IMR-90 (cell line): ENCODE results near the gene MISP3. TPM values are rescaled to one million over a fixed set of nuclear protein-coding genes. Genes with fewer than 3 reads are reported as not detected.

Experiments used
- ATAC-seq: fragments of 200-7000 bp; cut with Tn5 transposase; 2 replicates; pipeline ENCODE4 v1.9.1; 2020; ENCODE audit warnings: low read depth, mild to moderate bottlenecking, moderate library complexity
- BruUV-seq: library from RNA; stranded (reverse); fragments of 400-500 nt; replicated peaks from 2 replicates; lab custom pipeline; 2021; lab: Mats Ljungman, UMichigan
- CTCF ChIA-PET: fragments of 300-600 bp; formaldehyde crosslinking; extraction: SDS; loops from one replicate; lab custom pipeline; 2021; ENCODE audit warnings: antibody characterized with exemption; lab: Yijun Ruan, JAX
- POLR2A ChIA-PET: fragments of 300-600 bp; sonication (Branson Sonifier 250); formaldehyde crosslinking; loops from one replicate; lab custom pipeline; 2022; ENCODE audit warnings: antibody characterized with exemption; ENCODE audit not compliant: unreplicated experiment; lab: Charles Lee
- DNase-seq: peaks from one replicate; pipeline ENCODE4 v3.0.0; 2013
- H2AFZ ChIP-seq: replicated peaks from 2 replicates; pipeline ENCODE3; 2013; ENCODE audit warnings: low read length, mild to moderate bottlenecking; ENCODE audit not compliant: poor library complexity
- H2AK5ac ChIP-seq: 2 replicates; pipeline ENCODE4 v1.6.1; 2013; ENCODE audit warnings: low read depth, low read length, inconsistent platforms
- H2AK9ac ChIP-seq: replicated peaks from 2 replicates; pipeline ENCODE3; 2013; ENCODE audit warnings: mild to moderate bottlenecking, low read depth, low read length, moderate library complexity; ENCODE audit not compliant: poor library complexity
- H2BK120ac ChIP-seq: 2 replicates; pipeline ENCODE4 v1.6.1; 2013; ENCODE audit warnings: low read depth, low read length, inconsistent platforms
- H2BK15ac ChIP-seq: 3 replicates; pipeline ENCODE4 v1.6.1; 2013; ENCODE audit warnings: low read depth, low read length, inconsistent platforms
- H2BK20ac ChIP-seq: 2 replicates; pipeline ENCODE4 v1.6.1; 2013; ENCODE audit warnings: low read depth, mild to moderate bottlenecking, inconsistent platforms, low read length, moderate library complexity
- H2BK5ac ChIP-seq: 2 replicates; pipeline ENCODE4 v1.6.1; 2013; ENCODE audit warnings: mild to moderate bottlenecking, low read depth, low read length, inconsistent platforms; ENCODE audit not compliant: poor library complexity, severe bottlenecking
- H3K14ac ChIP-seq: replicated peaks from 2 replicates; pipeline ENCODE4 v1.6.1; 2013; ENCODE audit warnings: low read depth, low read length, inconsistent platforms
- H3K18ac ChIP-seq: 2 replicates; pipeline ENCODE4 v1.6.1; 2013; ENCODE audit warnings: low read depth, low read length, control low read depth
- H3K23ac ChIP-seq: 2 replicates; pipeline ENCODE4 v1.6.1; 2013; ENCODE audit warnings: low read depth, low read length, inconsistent platforms
- H3K27ac ChIP-seq: 2 replicates; pipeline ENCODE4 v1.5.1; 2013; ENCODE audit warnings: mild to moderate bottlenecking, control low read depth, low read length; ENCODE audit not compliant: insufficient read depth
- H3K27me3 ChIP-seq: 2 replicates; pipeline ENCODE4 v1.6.1; 2013; ENCODE audit warnings: low read length; ENCODE audit not compliant: control insufficient read depth, insufficient read depth
- H3K36me3 ChIP-seq: 2 replicates; pipeline ENCODE4 v1.6.1; 2013; ENCODE audit warnings: low read length, mixed read lengths; ENCODE audit not compliant: control insufficient read depth, insufficient read depth
- H3K4ac ChIP-seq: 2 replicates; pipeline ENCODE4 v1.6.1; 2013; ENCODE audit warnings: low read depth, low read length, inconsistent platforms
- H3K4me1 ChIP-seq: 2 replicates; pipeline ENCODE4 v1.6.1; 2013; ENCODE audit warnings: low read length, mixed read lengths; ENCODE audit not compliant: control insufficient read depth, insufficient read depth
- H3K4me2 ChIP-seq: 2 replicates; pipeline ENCODE4 v1.6.1; 2013; ENCODE audit warnings: low read depth, mild to moderate bottlenecking, control low read depth, low read length, moderate library complexity
- H3K4me3 ChIP-seq: 2 replicates; pipeline ENCODE4 v1.5.1; 2013; ENCODE audit warnings: low read depth, mild to moderate bottlenecking, control low read depth, low read length, moderate library complexity; ENCODE audit not compliant: insufficient read depth
- H3K56ac ChIP-seq: 2 replicates; pipeline ENCODE4 v1.6.1; 2013; ENCODE audit warnings: low read length, inconsistent platforms; ENCODE audit not compliant: insufficient read depth; ENCODE audit errors: extremely low read depth
- H3K79me1 ChIP-seq, 2 experiments: 2 replicates each; pipeline ENCODE4 v1.6.1; 2013; ENCODE audit warnings: low read length in 2 of 2, inconsistent platforms in 1 of 2, low read depth in 1 of 2
- H3K9ac ChIP-seq: 2 replicates; pipeline ENCODE4 v1.6.1; 2013; ENCODE audit warnings: low read depth, low read length, control low read depth
- H3K9me1 ChIP-seq: 2 replicates; pipeline ENCODE4 v1.6.1; 2013; ENCODE audit warnings: low read length, inconsistent platforms; ENCODE audit not compliant: insufficient read depth
- H3K9me3 ChIP-seq: 2 replicates; pipeline ENCODE4 v1.6.1; 2013; ENCODE audit warnings: low read length; ENCODE audit not compliant: control insufficient read depth, insufficient read depth
- H4K20me1 ChIP-seq: 2 replicates; pipeline ENCODE4 v1.6.1; 2013; ENCODE audit warnings: low read length, inconsistent platforms; ENCODE audit not compliant: insufficient read depth
- H4K5ac ChIP-seq: 2 replicates; pipeline ENCODE4 v1.6.1; 2013; ENCODE audit warnings: mild to moderate bottlenecking, low read depth, low read length, control low read depth
- H4K8ac ChIP-seq, 2 experiments: 2 replicates each; pipeline ENCODE4 v1.6.1; 2013; ENCODE audit warnings: low read depth in 2 of 2, low read length in 2 of 2, control low read depth in 1 of 2, inconsistent platforms in 1 of 2
- H4K91ac ChIP-seq: 2 replicates; pipeline ENCODE4 v1.6.1; 2013; ENCODE audit warnings: low read depth, low read length, inconsistent platforms; ENCODE audit not compliant: insufficient read depth
- CEBPB ChIP-seq: IDR thresholded peaks from 2 replicates; pipeline ENCODE4 v1.6.1; 2012; ENCODE audit warnings: low read depth, low read length, improper control_type of control experiment
- CHD1 ChIP-seq: IDR thresholded peaks from 2 replicates; pipeline ENCODE4 v1.6.1; 2012; ENCODE audit warnings: low read depth, low read length, improper control_type of control experiment
- ELK1 ChIP-seq: fragments of 150-350 bp; IDR thresholded peaks from 2 replicates; pipeline ENCODE4 v1.6.1; 2016; ENCODE audit warnings: low read depth, mild to moderate bottlenecking, low read length, moderate library complexity, borderline replicate concordance
- MXI1 ChIP-seq: IDR thresholded peaks from 2 replicates; pipeline ENCODE4 v1.6.1; 2012; ENCODE audit warnings: low read depth, mild to moderate bottlenecking, low read length, moderate library complexity, borderline replicate concordance
- NFE2L2 ChIP-seq: fragments of 150-350 bp; IDR thresholded peaks from 2 replicates; pipeline ENCODE4 v1.6.1; 2016; ENCODE audit warnings: low read depth, mild to moderate bottlenecking, low read length
- POLR2A ChIP-seq: IDR thresholded peaks from 2 replicates; pipeline ENCODE4 v1.6.1; 2012; ENCODE audit warnings: mild to moderate bottlenecking, low read depth, low read length
- RAD21 ChIP-seq: IDR thresholded peaks from 2 replicates; pipeline ENCODE4 v1.6.1; 2012; ENCODE audit warnings: low read length, improper control_type of control experiment
- RCOR1 ChIP-seq: IDR thresholded peaks from 2 replicates; pipeline ENCODE4 v1.6.1; 2012; ENCODE audit warnings: mild to moderate bottlenecking, low read length, improper control_type of control experiment; ENCODE audit not compliant: insufficient replicate concordance
- RFX5 ChIP-seq: IDR thresholded peaks from 2 replicates; pipeline ENCODE4 v1.8.0; 2012; ENCODE audit warnings: low read depth, mild to moderate bottlenecking, low read length, moderate library complexity
- WGBS, 2 experiments: methylation state at CpG; one replicate each; pipeline versions ENCODE4 v1.1.5 to v1.1.7; 2013; ENCODE audit warnings: missing lambda C conversion rate in 2 of 2; ENCODE audit not compliant: insufficient read length in 1 of 2; ENCODE audit errors: extremely low coverage in 2 of 2; 5-methylcytosine and 5-hydroxymethylcytosine counted together
- dilution Hi-C: fragments of 300-500 bp; cut with HindIII; formaldehyde crosslinking; loops from one replicate; pipeline ENCODE4 v1.14.3; 2018; ENCODE audit warnings: low sequenced_read_pairs; ENCODE audit not compliant: unreplicated experiment
- in situ Hi-C: fragments of 300-500 bp; cut with MboI; formaldehyde crosslinking; loops from 3 replicates; pipeline ENCODE4 v1.14.3; 2019; ENCODE audit warnings: low sequenced_read_pairs, inconsistent platforms, mixed read lengths
- intact Hi-C: fragments of 100-400 bp; cut with micrococcal nuclease; formaldehyde crosslinking; loops from 2 replicates; pipeline ENCODE4 v1.10.0; 2022
- polyA plus RNA-seq, 3 experiments: library from polyadenylated mRNA; depleted of rRNA; stranded (reverse); fragments of >200 nt; gene quantifications; 2 replicates each; pipeline ENCODE4 v1.2.3, GENCODE V29; 2012; ENCODE audit warnings: low replicate concordance in 1 of 3
- total RNA-seq: library from RNA; depleted of rRNA; stranded (reverse); fragments of >200 nt; gene quantifications from 2 replicates; pipeline ENCODE4 v1.2.3, GENCODE V29; 2012

The MISP3 gene
- total and polyA plus RNA-seq, 2 of the 4 experiments (the other 2 are of a cell fraction): under 0.01 to 0.68 TPM

- Histone ChIP-seq H3K4me1 (peaks cover 1% of the 10 kb centered on the region; the same call in 1 of the 2 replicates), H4K91ac (no peak overlapping the region), H2BK15ac (no peak overlapping the region), H3K36me3 (no peaks in the 10 kb centered on the region), H3K4ac (no peak overlapping the region), H3K27me3 (peaks cover 35% of the 10 kb centered on the region), H3K4me2 (no peak overlapping the region), H3K9me1 (no peaks in the 10 kb centered on the region), H2AK9ac (no peak overlapping the region), H2AK5ac (no peak overlapping the region), H3K79me1 (no peaks in the 10 kb centered on the region), H2AFZ (no peak overlapping the region), H3K9me3 (peaks cover 2% of the 10 kb centered on the region; the same call in 1 of the 2 replicates), H4K5ac (no peak overlapping the region), H3K4me3 (no peak overlapping the region), H2BK20ac (no peak overlapping the region), H4K20me1 (no peaks in the 10 kb centered on the region), H2BK120ac (no peak overlapping the region), H2BK5ac (no peak overlapping the region), H4K8ac (no peak overlapping the region), H3K9ac (no peak overlapping the region), H3K23ac (no peak overlapping the region), H3K18ac (no peak overlapping the region), H3K27ac (no peak overlapping the region), H3K14ac (no peak overlapping the region), H3K56ac (no peak overlapping the region)
- ChIA-PET POLR2A (no interaction called here), CTCF (no interaction called here)
- no TSS peak for BruUV-seq
- TF ChIP-seq ELK1 (no peak), RFX5 (no peak), RCOR1 (no peak), CEBPB (no peak), MXI1 (no peak), RAD21 (no peak), NFE2L2 (no peak), CHD1 (no peak), POLR2A (no peak)
- ATAC-seq (no peak), DNase-seq (no peak)
- dilution Hi-C loops: no loop called here
- in situ Hi-C loops: no loop called here
- 82% methylated on average over 5 of the region's 10 CpGs; no CpG with 5 or more reads in 1 of the 2 experiments for WGBS, 2 experiments
- intact Hi-C loops: no loop called here
Measured at GRCh38 chr19:14056069-14056666, 16.4 kb upstream of the MISP3 start.
